ENCODE measurements around the gene TDP2. TPM values are rescaled to one million over a fixed set of nuclear protein-coding genes. Genes with fewer than 3 reads are reported as not detected.
"Not testable (repeated sequence)": the region's sequence is repeated elsewhere in the genome, so short reads cannot be mapped to it uniquely, and the experiment has no call there.

Gene TDP2
- total RNA-seq, 2 experiments from 2014 or later = 63.9 to 64.6 TPM

DNA sequence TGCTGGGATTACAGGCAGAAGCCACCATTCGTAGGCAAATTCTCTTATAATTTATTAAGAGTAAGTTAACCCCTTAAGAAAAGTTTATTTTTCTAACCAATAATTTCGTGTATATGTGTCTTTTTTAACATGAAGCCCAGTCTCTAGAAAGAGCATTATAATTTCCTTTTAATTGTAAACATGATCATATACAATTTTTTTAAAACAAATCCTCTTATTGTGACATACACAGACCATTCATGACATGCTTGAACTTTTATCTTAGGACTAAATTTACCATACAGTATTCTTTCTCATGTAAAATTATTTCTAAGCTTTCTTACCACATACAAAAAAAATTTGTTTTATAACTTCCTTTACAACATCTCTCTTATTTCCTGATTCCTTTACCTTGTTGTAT lies 6.9 kb upstream of the TDP2 start:
- TF ChIP-seq, protein P1, sequence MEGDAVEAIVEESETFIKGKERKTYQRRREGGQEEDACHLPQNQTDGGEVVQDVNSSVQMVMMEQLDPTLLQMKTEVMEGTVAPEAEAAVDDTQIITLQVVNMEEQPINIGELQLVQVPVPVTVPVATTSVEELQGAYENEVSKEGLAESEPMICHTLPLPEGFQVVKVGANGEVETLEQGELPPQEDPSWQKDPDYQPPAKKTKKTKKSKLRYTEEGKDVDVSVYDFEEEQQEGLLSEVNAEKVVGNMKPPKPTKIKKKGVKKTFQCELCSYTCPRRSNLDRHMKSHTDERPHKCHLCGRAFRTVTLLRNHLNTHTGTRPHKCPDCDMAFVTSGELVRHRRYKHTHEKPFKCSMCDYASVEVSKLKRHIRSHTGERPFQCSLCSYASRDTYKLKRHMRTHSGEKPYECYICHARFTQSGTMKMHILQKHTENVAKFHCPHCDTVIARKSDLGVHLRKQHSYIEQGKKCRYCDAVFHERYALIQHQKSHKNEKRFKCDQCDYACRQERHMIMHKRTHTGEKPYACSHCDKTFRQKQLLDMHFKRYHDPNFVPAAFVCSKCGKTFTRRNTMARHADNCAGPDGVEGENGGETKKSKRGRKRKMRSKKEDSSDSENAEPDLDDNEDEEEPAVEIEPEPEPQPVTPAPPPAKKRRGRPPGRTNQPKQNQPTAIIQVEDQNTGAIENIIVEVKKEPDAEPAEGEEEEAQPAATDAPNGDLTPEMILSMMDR (IDR thresholded peaks at IDR 0.05) = no peak

DNA sequence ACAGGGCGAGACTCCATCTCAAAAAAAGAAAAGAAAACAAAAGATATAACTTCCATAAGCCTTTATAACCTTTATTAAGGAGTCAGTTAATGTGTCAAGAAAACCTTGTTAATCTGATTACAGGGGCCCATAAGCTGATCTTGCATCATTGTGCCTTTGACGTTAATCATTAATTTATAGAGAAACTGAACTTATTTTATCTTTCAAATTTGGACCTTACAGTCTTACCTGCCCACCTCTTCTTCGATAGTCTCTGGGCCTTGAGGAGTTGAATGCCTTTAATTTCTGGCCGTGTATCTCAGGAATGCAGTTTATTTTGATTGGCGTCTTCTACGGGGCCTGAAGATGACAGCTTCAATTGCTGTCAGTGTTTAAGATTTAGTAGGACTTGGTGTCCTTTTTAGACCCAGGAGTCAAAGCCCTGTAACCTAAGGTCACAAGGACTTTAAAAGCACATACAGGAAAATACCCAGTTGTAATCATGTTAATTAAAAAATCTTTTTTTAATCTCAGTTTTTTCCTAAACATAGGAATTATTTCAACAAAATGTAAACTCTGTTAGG lies 6.0 kb upstream of the TDP2 start:
- Histone ChIP-seq H3K27ac (ENCODE audit: low read depth in 1 of 2, low read length in 2 of 2) (no peak overlapping the region), H3K9me3 (ENCODE audit: control insufficient read depth in 1 of 2, insufficient read depth in 1 of 2, low read length in 2 of 2) (peaks cover 0 to 8% of the 10 kb centered on the region in 2 experiments), H3K27me3 (ENCODE audit: control insufficient read depth in 1 of 2, insufficient read depth in 2 of 2, low read length in 2 of 2) (no peaks in the 10 kb centered on the region), H3K36me3 (ENCODE audit: insufficient read depth, low read length) (no peaks in the 10 kb centered on the region), H3K4me3 (ENCODE audit: low read length) (no peak overlapping the region), H3K4me1 (ENCODE audit: insufficient read depth, low read length) (peaks cover 7% of the 10 kb centered on the region)
- Mint-ChIP-seq H3K36me3 (ENCODE audit: low read depth) (peaks cover 20% of the 10 kb centered on the region), H3K9me3 (no peaks in the 10 kb centered on the region), H3K4me3 (no peak overlapping the region), H3K4me1 (ENCODE audit: low read depth) (peaks cover 5% of the 10 kb centered on the region), H3K27me3 (no peaks in the 10 kb centered on the region), H3K27ac (no peak overlapping the region)
- ATAC-seq (ENCODE audit: poor library complexity) = no peak
- ChIA-PET CTCF (interaction anchor here (1.5 kb wide), 1 partner anchor 33 kb away, joined by 3 read pairs; no protein-coding TSS in a partner anchor), POLR2A (interaction anchor here (0.8 kb wide), 1 partner anchor 24 kb away, joined by 3 read pairs; no protein-coding TSS in a partner anchor)
- intact Hi-C loops (cut with DNase I, micrococcal nuclease) = no loop called here
- TF ChIP-seq, protein P1 (IDR thresholded peaks at IDR 0.05) = no peak
- no peak for DNase-seq

More for the DNA sequence above, 6.9 kb upstream of the TDP2 start:
- H3K36me3 ChIP-seq (ENCODE audit: insufficient read depth, low read length) = no peaks in the 10 kb centered on the region
- ATAC-seq (ENCODE audit: poor library complexity) (no peak), DNase-seq (no peak)
- ChIA-PET CTCF (interaction anchor here (1.5 kb wide), 1 partner anchor 33 kb away, joined by 3 read pairs; no protein-coding TSS in a partner anchor), POLR2A (no interaction called here)
- intact Hi-C loops (cut with DNase I, micrococcal nuclease) = no loop called here
- H3K27me3 ChIP-seq (ENCODE audit: control insufficient read depth in 1 of 2, insufficient read depth in 2 of 2, low read length in 2 of 2) = no peaks in the 10 kb centered on the region
- Mint-ChIP-seq H3K4me3 (no peak overlapping the region), H3K4me1 (ENCODE audit: low read depth) (peaks cover 4% of the 10 kb centered on the region), H3K27ac (no peak overlapping the region), H3K36me3 (ENCODE audit: low read depth) (peaks cover 20% of the 10 kb centered on the region), H3K9me3 (no peaks in the 10 kb centered on the region), H3K27me3 (no peaks in the 10 kb centered on the region)
- H3K4me3 ChIP-seq (ENCODE audit: low read length) = no peak overlapping the region
- H3K4me1 ChIP-seq (ENCODE audit: insufficient read depth, low read length) = no peaks in the 10 kb centered on the region
- no peak overlapping the region for H3K27ac ChIP-seq (ENCODE audit: low read depth in 1 of 2, low read length in 2 of 2)
- H3K9me3 ChIP-seq (ENCODE audit: control insufficient read depth in 1 of 2, insufficient read depth in 1 of 2, low read length in 2 of 2) = peaks cover 0 to 8% of the 10 kb centered on the region in 2 experiments

DNA sequence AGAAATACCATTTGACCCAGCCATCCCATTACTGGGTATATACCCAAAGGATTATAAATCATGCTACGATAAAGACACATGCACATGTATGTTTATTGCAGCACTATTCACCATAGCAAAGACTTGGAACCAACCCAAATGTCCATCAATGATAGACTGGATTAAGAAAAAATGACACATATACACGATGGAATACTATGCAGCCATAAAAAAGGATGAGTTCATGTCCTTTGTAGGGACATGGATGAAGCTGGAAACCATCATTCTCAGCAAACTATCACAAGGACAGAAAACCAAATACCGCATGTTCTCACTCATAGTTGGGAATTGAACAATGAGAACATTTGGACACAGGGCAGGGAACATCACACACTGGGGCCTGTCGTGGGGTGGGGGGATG lies 4.4 kb upstream of the TDP2 start:
- H3K4me1 Mint-ChIP-seq (ENCODE audit: low read depth) = peaks cover 17% of the 10 kb centered on the region
- not testable (repeated sequence) for H3K9me3 Mint-ChIP-seq

DNA sequence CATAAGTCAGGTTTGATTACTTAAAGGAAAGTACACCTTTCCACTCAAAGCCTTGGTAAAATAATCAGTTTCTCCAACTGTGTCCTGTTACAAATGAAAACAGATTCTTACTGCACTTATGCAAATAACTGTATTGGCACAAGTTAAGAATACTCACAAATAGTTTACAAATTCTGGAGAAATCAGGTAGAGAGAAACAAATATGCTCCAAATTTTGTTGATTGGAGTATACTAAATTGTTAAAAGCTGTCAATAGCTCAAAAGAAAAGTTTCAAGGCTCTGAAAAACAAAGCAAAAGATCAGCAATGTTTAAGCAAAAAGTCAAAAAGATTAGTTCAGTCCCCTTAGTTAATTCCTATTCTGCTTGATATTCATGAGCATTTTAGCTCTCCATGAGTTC lies 3.8 kb upstream of the TDP2 start:
- H3K27ac Mint-ChIP-seq; CTCF ChIA-PET; H3K9me3 ChIP-seq (ENCODE audit: control insufficient read depth in 1 of 2, insufficient read depth in 1 of 2, low read length in 2 of 2); H3K27ac ChIP-seq (ENCODE audit: low read depth in 1 of 2, low read length in 2 of 2); H3K27me3 ChIP-seq (ENCODE audit: control insufficient read depth in 1 of 2, insufficient read depth in 2 of 2, low read length in 2 of 2); ATAC-seq (ENCODE audit: poor library complexity); H3K27me3 Mint-ChIP-seq; intact Hi-C loops (cut with DNase I, micrococcal nuclease); DNase-seq; H3K4me3 ChIP-seq (ENCODE audit: low read length); POLR2A ChIA-PET; H3K36me3 ChIP-seq (ENCODE audit: insufficient read depth, low read length); H3K9me3 Mint-ChIP-seq; H3K4me3 Mint-ChIP-seq: not testable (repeated sequence)
- H3K4me1 ChIP-seq (ENCODE audit: insufficient read depth, low read length) = peaks cover 24% of the 10 kb centered on the region
- H3K36me3 Mint-ChIP-seq (ENCODE audit: low read depth) = peaks cover 41% of the 10 kb centered on the region
- peaks cover 23% of the 10 kb centered on the region for H3K4me1 Mint-ChIP-seq (ENCODE audit: low read depth)

More for the DNA sequence above, 4.4 kb upstream of the TDP2 start:
- H3K36me3 ChIP-seq (ENCODE audit: insufficient read depth, low read length); POLR2A ChIA-PET; H3K4me3 Mint-ChIP-seq; H3K27me3 ChIP-seq (ENCODE audit: control insufficient read depth in 1 of 2, insufficient read depth in 2 of 2, low read length in 2 of 2); H3K9me3 ChIP-seq (ENCODE audit: control insufficient read depth in 1 of 2, insufficient read depth in 1 of 2, low read length in 2 of 2); DNase-seq; H3K27ac Mint-ChIP-seq; intact Hi-C loops (cut with DNase I, micrococcal nuclease); CTCF ChIA-PET; H3K27ac ChIP-seq (ENCODE audit: low read depth in 1 of 2, low read length in 2 of 2); H3K4me3 ChIP-seq (ENCODE audit: low read length); ATAC-seq (ENCODE audit: poor library complexity); H3K27me3 Mint-ChIP-seq: not testable (repeated sequence)
- H3K4me1 ChIP-seq (ENCODE audit: insufficient read depth, low read length) = peaks cover 18% of the 10 kb centered on the region
- peaks cover 35% of the 10 kb centered on the region for H3K36me3 Mint-ChIP-seq (ENCODE audit: low read depth)

Data from CD4-positive, alpha-beta T cell (primary cell).